Neutrophil (primary cell): ENCODE measurements around the gene WNK1.

Source experiments
- H3K27ac ChIP-seq: fragments of 200-600 bp; sonication (generic); 2 replicates; pipeline ENCODE4 v1.5.1; 2016; ENCODE audit warnings: mild to moderate bottlenecking, moderate library complexity
- H3K27me3 ChIP-seq: fragments of 200-600 bp; sonication (generic); 2 replicates; pipeline ENCODE4 v1.6.0; 2016; ENCODE audit warnings: mild to moderate bottlenecking
- H3K36me3 ChIP-seq: fragments of 200-600 bp; sonication (generic); 2 replicates; pipeline ENCODE4 v1.5.1; 2017
- H3K4me1 ChIP-seq, 2 experiments: fragments of 200-600 bp in 1 of 2; sonication (generic) in 1 of 2; 1 replicate in 1 of 2; 2 replicates in 1 of 2; pipeline versions ENCODE4 v1.5.1 to v1.6.1; 2013 to 2016; ENCODE audit warnings: low read depth in 1 of 2, low read length in 1 of 2, mild to moderate bottlenecking in 1 of 2, moderate library complexity in 1 of 2; ENCODE audit not compliant: control insufficient read depth in 1 of 2, insufficient read depth in 1 of 2
- H3K4me3 ChIP-seq, 2 experiments: fragments of 200-600 bp in 1 of 2; sonication (generic) in 1 of 2; 1 replicate in 1 of 2; 2 replicates in 1 of 2; pipeline ENCODE4 v1.5.1; 2013 to 2016; ENCODE audit warnings: low read depth in 1 of 2, low read length in 1 of 2, mild to moderate bottlenecking in 1 of 2, moderate library complexity in 1 of 2
- H3K9me3 ChIP-seq: fragments of 200-600 bp; sonication (generic); 2 replicates; pipeline ENCODE4 v1.5.1; 2016
- TF ChIP-seq, protein P1 (sequence below): fragments of 200-600 bp; sonication (generic); IDR thresholded peaks from 2 replicates; pipeline ENCODE4 v1.5.1; 2016; ENCODE audit warnings: antibody characterized with exemption

The WNK1 gene

GRCh38 chr12:936377-937345, 184.3 kb downstream of the WNK1 start:
- Histone ChIP-seq H3K4me1 (no peaks in the 10 kb centered on the region), H3K9me3 (no peaks in the 10 kb centered on the region), H3K27me3 (no peaks in the 10 kb centered on the region), H3K36me3 (peaks cover 15% of the 10 kb centered on the region), H3K27ac (no peak overlapping the region), H3K4me3 (no peak overlapping the region)
- TF ChIP-seq, protein P1, sequence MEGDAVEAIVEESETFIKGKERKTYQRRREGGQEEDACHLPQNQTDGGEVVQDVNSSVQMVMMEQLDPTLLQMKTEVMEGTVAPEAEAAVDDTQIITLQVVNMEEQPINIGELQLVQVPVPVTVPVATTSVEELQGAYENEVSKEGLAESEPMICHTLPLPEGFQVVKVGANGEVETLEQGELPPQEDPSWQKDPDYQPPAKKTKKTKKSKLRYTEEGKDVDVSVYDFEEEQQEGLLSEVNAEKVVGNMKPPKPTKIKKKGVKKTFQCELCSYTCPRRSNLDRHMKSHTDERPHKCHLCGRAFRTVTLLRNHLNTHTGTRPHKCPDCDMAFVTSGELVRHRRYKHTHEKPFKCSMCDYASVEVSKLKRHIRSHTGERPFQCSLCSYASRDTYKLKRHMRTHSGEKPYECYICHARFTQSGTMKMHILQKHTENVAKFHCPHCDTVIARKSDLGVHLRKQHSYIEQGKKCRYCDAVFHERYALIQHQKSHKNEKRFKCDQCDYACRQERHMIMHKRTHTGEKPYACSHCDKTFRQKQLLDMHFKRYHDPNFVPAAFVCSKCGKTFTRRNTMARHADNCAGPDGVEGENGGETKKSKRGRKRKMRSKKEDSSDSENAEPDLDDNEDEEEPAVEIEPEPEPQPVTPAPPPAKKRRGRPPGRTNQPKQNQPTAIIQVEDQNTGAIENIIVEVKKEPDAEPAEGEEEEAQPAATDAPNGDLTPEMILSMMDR = no peak

DNA sequence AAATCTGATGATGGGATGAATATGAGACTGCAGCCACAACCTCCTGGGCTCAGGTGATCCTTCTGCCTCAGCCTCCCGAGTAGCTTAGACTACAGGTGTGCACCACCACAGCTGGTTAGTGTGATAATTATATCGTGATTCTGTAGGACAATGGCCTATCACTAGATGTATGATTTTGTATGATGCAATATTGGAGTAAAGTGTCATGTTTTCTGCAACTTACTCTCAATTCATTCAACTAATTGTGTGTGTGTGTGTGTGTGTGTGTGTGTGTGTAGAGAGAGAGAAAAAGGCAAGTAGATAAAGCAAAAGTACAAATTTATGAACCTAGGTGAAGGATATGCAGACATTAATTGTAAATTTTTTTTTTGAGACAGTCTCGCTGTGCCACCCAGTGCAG, 186.4 kb downstream of the WNK1 start:
- Histone ChIP-seq H3K4me3 (no peak overlapping the region), H3K27me3 (no peaks in the 10 kb centered on the region), H3K27ac (no peak overlapping the region), H3K4me1 (no peaks in the 10 kb centered on the region), H3K9me3 (no peaks in the 10 kb centered on the region), H3K36me3 (peaks cover 3% of the 10 kb centered on the region)
- TF ChIP-seq, protein P1 = no peak

GRCh38 chr12:943051-943450, 190.7 kb downstream of the WNK1 start:
- no peaks in the 10 kb centered on the region for H3K36me3 ChIP-seq
- H3K4me3 ChIP-seq = no peak overlapping the region
- no peaks in the 10 kb centered on the region for H3K9me3 ChIP-seq
- no peak overlapping the region for H3K27ac ChIP-seq
- no peaks in the 10 kb centered on the region for H3K27me3 ChIP-seq
- H3K4me1 ChIP-seq = no peaks in the 10 kb centered on the region
- TF ChIP-seq, protein P1 = no peak

GRCh38 chr12:944211-944610, 191.8 kb downstream of the WNK1 start:
- TF ChIP-seq, protein P1 = no peak
- H3K4me3 ChIP-seq = no peak overlapping the region

DNA sequence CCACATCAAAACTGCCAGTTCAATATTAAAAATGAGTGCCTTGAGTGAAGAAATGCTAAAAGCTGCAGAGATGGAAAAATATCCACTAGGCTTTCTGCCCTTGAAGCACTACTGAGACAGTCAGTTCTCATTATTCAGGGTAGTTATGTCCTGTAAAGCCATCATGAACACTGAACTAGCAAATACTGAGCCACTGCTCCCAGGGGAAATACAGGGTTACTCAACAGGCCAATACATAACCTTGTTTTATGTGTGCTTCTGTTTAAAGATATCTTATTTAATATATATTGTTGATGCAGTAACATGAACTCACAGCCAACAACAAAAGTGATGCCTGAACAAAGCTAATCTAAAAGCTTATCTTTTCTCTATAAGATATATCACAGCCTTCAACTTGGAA, 193.8 kb downstream of the WNK1 start:
- no peaks in the 10 kb centered on the region for H3K36me3 ChIP-seq
- no peak overlapping the region for H3K27ac ChIP-seq
- H3K4me1 ChIP-seq = peaks cover 12 to 18% of the 10 kb centered on the region in 2 experiments
- TF ChIP-seq, protein P1 = no peak
- no peak overlapping the region for H3K4me3 ChIP-seq
- H3K27me3 ChIP-seq = no peaks in the 10 kb centered on the region
- H3K9me3 ChIP-seq = no peaks in the 10 kb centered on the region

More at GRCh38 chr12:944211-944610, 191.8 kb downstream of the WNK1 start:
- Histone ChIP-seq H3K4me1 (peaks cover 6 to 11% of the 10 kb centered on the region in 2 experiments), H3K27ac (no peak overlapping the region), H3K9me3 (no peaks in the 10 kb centered on the region), H3K36me3 (no peaks in the 10 kb centered on the region), H3K27me3 (no peaks in the 10 kb centered on the region)
